GM12874 (cell line): ENCODE measurements around the gene GTF2B.

Experiments
- TF ChIP-seq, protein P1 (sequence below): IDR thresholded peaks from 2 replicates; pipeline ENCODE4 v1.5.1; 2011; ENCODE audit warnings: low read depth, mild to moderate bottlenecking, control low read depth, low read length, moderate library complexity; ENCODE audit not compliant: insufficient read depth

GTF2B gene

DNA sequence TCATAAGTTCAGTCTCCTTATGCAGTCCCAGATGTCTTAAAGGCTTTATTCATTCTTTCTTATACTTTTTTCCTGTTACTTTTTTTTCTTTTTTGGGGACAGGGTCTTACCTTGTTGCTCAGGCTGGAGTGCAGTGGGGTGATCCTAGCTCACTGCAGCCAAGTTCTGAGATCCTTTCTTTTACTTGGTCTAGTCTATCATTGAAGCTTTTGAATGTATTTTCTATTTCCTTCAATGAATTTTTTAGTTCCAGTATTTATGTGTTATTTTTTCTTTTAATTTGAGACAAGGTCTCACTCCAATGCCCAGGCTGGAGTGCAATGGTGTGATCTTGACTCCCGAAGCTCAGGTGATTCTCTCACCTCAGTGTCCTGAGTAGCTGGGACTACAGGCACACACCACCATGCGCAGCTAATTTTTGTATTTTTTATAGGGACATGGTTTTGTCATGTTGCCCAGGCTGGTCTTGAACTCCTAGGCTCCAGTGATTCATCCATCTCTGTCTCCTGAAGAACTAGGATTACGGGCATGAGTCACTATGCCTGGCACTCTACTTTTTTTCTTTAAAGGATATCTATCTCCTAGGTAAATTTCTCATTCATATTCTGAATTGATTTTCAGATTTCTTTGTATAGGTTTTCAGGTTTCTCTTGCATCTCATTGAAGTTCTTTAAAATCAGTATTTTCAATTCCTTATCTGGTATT lies 26.1 kb upstream of the GTF2B start:
- TF ChIP-seq, protein P1, sequence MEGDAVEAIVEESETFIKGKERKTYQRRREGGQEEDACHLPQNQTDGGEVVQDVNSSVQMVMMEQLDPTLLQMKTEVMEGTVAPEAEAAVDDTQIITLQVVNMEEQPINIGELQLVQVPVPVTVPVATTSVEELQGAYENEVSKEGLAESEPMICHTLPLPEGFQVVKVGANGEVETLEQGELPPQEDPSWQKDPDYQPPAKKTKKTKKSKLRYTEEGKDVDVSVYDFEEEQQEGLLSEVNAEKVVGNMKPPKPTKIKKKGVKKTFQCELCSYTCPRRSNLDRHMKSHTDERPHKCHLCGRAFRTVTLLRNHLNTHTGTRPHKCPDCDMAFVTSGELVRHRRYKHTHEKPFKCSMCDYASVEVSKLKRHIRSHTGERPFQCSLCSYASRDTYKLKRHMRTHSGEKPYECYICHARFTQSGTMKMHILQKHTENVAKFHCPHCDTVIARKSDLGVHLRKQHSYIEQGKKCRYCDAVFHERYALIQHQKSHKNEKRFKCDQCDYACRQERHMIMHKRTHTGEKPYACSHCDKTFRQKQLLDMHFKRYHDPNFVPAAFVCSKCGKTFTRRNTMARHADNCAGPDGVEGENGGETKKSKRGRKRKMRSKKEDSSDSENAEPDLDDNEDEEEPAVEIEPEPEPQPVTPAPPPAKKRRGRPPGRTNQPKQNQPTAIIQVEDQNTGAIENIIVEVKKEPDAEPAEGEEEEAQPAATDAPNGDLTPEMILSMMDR = no peak

DNA sequence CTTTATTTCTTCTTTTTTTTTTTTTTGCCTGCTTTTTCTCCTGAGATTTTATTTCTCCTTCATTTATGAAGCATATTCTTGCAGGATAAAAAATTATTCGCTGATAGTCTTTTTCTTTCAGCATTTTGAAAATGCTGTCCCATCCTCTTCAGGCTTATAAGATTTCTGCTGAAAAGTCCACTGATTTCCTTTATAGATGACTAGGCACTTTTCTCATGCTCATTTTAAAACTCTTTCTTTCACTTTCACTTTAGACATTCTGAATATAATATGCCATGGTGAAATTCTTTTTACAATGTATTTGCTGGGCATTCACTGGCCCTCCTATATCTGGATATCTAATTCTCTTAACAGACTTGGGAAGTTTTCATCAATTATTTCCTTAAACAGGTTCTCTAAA lies 25.5 kb upstream of the GTF2B start:
- TF ChIP-seq, protein P1 = no peak

DNA sequence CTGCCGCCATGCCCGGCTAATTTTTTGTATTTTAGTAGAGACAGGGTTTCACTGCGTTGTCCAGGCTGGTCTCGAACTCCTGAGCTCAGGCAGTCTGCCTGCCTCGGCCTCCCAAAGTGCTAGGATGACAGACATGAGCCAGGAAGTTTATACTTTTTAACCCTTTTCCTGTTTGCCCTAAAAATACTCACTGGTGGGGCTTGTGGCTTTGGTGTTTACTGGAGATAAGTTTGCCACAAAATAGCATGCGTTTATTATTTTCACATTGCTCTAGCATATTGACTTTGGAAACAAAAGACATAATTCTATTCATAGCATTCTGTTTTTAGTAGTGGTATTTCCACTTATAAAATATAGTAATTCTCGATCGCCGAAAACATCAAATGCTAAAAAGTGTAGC lies 19.8 kb upstream of the GTF2B start:
- TF ChIP-seq, protein P1 = no peak

DNA sequence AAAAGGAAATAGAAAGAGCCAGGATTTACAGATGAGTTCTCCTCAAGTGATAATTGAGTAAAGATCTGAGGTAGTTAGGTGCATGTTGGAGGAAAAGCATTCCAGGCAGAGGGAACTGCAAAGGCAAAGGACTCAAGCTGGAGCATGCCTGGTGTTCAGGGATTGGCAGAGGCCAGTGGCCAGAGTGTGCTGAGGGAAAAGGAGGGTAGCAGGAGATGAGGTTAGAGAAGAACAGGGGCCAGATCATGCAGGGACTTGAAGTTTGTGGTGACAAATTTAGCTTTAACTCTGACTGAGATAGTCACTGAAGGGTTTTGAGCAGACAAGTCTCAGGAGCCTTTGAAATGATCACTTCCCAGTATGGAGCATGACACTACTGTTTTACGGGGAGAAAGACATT lies 19.0 kb upstream of the GTF2B start:
- TF ChIP-seq, protein P1 = no peak

DNA sequence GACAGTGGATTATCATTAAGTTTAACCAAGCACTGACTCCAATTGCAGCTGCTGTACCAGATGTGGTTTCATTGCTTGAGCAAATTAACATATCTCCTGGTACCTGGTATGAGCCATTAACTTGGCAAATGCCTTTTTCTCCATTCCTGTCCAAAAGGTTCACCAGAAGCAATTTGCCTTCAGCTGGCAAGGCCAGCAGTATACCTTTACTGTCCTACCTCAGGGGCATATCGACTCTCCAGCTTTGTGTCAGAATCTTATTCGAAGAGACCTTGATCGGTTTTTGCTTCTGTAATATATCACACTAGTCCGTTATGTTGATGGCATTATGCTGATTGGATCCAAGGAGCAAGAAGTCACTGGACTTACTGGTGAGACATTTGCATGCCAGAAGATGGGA lies 9.5 kb upstream of the GTF2B start:
- TF ChIP-seq, protein P1 = no peak

DNA sequence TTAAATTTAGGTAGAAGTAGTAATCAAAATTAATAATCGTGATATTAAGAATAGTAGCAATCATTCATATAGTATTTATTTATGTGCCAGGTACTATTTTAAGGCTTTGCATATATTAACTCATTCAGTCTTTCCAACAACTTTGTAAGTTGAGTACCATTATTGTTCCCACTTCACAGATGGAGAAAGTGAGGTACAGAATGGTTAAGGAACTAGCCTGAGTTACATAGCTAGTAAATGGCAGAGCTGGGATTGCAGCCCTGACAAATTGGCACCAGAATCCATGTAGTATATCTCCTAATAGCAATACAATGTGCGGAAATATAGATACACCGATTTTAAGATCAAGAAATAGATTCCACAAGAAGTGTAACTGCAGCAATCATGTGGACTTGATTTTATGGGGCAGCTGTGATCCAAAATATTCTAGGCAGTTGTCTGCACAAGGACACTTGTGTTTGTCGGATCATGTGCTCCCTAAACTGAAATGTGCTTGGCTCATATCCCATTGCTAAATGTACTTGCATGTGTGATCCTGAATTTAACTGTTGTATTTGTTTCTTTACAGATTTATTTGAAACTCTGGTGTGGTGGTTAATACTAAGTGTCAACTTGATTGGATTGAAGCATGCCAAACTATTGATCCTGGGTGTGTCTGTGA lies 5.8 kb upstream of the GTF2B start:
- TF ChIP-seq, protein P1 = no peak

DNA sequence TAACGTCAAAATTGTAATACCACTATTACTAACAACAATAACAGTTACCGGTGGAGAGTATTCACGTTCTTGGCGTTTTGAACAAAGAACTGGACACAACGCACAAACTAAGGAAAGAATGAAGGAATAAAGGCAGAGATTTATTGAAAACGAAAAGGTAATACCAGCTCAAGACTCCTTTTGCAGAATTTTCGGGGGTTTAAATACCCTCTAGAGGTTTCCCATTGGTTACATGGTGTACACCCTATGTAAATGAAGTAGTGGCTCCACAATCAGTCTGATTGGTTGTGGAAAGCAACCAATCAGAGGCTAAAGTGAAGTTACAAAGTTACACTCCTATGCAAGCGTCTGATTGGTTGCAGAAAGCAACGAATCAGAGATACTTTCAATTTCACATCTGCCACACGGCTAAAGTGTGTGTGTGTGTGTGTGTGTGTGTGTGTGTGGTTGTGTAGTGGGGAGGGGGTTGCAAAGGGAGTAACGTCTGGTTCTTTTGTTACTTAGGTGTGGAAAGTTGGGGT lies 1.1 kb upstream of the GTF2B start:
- TF ChIP-seq, protein P1 = no peak
